Measurements from ENCODE around the gene SLC16A2.

Gene SLC16A2

DNA sequence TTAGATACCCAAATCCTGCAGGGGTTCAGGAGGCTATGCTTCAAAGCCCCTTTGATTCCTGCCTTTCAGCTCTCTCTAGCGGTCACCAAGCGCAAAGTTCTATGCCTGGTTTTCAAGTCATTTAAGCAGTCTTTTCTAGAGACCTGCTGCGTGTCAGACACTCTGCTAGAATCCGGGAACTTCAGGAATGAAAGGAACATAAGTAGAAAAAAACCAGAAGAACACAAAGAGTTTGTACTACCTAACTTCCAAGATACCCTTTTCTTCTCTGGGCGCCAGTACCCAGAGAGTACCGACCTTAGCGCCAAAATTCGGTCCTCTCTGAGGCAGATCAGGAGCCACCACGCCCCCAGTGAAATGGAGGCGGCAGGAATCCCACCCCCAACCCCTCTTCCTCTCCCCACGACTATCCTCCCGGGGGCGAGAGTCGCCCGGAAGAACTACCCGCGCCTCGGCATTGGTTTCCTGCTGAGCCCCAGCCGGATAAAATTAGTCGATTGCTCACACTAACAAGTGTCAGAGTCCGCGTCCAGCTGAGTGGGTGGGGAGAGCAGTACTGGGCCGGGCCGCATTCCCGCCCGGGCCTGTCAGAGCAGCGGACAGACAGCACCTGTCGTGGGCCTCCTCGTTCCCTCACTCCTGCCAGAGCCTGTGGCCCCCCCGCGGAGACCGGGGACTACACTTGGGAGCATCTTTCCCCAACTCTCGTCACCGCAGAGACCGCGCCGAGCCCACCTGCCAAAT is 114.3 kb downstream of the SLC16A2 start:
- peak; percentile 3 to 11 for DNase-seq (ENCODE audit: low read depth in 1 of 2, low spot score in 1 of 2)

DNA sequence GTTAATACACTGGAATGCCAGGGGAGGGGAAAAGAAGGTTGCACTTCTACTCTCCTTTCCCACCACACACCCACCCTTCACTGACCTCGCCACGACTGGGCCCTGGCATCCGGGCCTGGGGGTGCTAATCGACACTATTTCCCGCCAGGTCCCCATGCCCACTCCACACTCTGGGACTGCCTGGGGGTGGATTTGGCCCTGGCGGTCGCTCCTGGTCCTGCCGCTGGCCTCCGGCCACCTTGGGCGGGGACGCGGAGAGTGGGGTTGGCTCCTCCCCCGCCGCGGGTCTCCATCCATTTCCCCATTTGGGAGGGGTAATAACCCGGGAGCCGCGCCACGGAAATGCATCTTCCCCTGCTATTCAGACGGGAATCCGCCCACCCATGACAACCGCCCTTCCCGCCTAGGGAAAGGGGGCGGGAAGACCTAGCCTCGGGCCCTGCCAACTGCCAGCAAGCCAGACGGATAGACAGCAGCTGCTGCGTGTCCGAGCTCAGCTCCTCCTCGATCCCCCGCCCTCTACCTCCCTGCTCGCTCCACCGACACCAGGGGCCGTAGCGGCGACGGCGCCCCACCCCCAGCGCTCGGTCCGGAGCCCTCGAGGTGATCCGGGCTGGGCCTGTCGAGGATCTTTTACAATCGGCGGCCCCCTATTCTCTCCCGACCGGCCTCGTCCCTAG is 115.0 kb downstream of the SLC16A2 start:
- DNase-seq (ENCODE audit: low read depth in 1 of 2, low spot score in 1 of 2), result no peak

DNA sequence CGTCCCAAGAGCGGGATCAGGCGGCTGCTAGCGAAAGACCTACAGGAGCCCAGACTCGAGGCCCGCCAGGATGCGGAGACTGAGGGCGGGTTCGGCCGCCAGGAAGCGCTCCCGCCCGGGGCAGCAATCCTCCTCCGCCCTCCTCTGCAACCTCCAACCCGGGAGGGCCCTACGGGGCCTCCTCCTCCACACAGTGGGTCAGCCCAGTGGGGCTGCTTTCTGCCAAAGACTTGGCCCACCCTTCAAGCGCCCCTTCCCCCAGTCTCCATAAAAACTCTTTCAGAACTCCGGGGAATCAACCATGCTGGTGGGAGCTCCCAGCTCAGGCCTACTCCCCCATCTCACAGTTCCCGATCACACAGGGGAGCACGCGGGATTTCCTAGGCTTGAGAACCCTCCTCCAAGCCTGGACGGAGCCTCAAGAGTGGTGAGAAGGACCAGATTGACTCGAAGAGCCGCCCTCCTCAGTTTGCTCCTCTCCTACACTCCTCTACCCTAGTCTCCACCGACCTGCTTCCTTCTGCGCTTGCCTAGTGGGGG is 115.6 kb downstream of the SLC16A2 start:
- DNase-seq (ENCODE audit: low read depth in 1 of 2, low spot score in 1 of 2), result no peak

GRCh38 chrX:74540635-74541249 is 119.4 kb downstream of the SLC16A2 start:
- no peak for DNase-seq (ENCODE audit: low read depth in 1 of 2, low spot score in 1 of 2)

DNA sequence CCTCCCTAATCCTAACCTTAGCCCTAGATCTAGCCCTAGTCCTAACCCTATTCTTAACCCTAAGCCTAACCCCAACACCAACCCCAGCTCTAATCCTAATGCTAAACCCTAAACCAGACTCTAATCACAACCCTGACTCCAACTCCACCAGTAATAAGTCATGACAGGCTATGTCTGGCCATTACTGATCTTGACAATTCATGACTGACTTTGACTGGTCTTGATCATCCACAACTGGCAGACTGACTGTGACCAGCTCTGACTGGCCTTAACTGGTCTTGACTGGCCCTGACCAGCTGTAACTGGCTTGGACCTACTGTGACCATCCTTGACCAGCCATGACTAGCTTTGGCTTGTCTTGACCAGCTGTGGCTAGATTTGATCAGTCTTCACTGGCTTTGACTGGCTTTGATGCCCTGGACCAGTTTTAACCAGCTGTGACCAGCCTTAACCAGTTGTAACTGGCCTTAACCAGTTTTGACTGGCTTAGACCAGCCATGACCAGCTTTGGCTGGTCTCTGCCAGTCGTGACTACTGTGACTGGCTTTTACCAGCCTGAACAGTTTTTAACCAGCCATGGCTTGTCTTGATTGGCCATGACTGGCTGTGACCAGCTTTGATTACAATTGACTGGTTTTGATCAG is 124.7 kb downstream of the SLC16A2 start:
- DNase-seq (ENCODE audit: low read depth in 1 of 2, low spot score in 1 of 2), result no peak

- no peak for DNase-seq (ENCODE audit: low read depth in 1 of 2, low spot score in 1 of 2)
Observed at GRCh38 chrX:74546984-74547383, 125.7 kb downstream of the SLC16A2 start.

DNA sequence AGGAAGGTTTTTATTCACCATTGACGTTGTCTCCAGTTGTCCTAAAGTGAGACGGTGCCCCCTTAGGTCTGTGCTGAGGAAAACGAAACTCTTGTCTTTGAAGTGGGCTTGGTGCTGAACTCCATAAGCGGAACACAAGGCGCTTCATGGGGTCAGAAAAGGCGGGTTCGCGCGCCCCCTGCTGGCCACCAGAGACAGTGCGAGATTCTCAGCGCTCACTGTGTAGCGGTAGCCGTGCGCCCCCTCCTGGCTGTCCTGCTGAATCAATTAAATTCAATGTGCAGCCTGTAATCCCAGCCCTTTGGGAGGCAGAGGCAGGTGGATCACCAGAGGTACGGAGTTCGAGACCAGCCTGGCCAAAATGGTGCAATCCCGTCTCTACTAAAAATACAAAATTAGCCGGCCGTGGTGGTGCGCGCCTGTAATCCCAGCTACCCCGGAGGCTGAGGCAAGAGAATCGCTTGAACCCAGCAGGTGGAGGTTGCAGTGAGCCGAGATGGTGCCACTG is 129.1 kb downstream of the SLC16A2 start:
- DNase-seq (ENCODE audit: low read depth in 1 of 2, low spot score in 1 of 2), result peak; percentile 68 to 76

DNA sequence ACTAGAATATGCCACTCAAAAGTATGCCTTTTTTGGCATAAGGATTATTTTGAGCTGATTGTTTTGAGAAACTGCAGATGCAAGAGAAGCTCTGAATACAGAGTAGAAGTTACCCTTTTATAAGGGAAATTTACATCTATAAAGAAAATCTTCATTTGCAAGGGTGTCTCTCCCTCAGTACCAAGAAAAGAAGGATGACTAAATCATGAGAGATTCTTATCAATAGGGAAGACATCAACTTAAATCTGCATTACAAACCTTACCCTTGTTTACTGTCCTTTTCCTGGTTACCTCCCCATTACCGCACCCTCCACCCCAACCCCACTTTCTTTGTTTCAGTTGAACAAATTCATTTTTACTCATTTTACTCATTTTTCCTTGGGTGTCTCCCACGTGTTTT is 130.6 kb downstream of the SLC16A2 start:
- no peak for DNase-seq (ENCODE audit: low read depth in 1 of 2, low spot score in 1 of 2)

GRCh38 chrX:74557378-74557777 is 136.1 kb downstream of the SLC16A2 start:
- no peak for DNase-seq (ENCODE audit: low read depth in 1 of 2, low spot score in 1 of 2)

- DNase-seq (ENCODE audit: low read depth in 1 of 2, low spot score in 1 of 2), result peak in 1 of 2 donors; percentile 0
Observed at GRCh38 chrX:74578137-74578536, 156.8 kb downstream of the SLC16A2 start.

- no peak for DNase-seq (ENCODE audit: low read depth in 1 of 2, low spot score in 1 of 2)
Observed at GRCh38 chrX:74579597-74580198, 158.4 kb downstream of the SLC16A2 start.

Data from activated CD4-positive, alpha-beta T cell treated with anti-CD3 and anti-CD28 coated beads, Interleukin-2, amount 50 U/mL, for 24 hours (primary cell).